SK-MEL-5 (cell line): ENCODE data around the gene CUEDC1. TPM values are rescaled to one million over a fixed set of nuclear protein-coding genes. Genes with fewer than 3 reads are reported as not detected.

Experiments
- DNase-seq: peaks from one replicate; pipeline ENCODE4 v3.0.0-alpha.2; 2016; ENCODE audit warnings: low read depth, low spot score
- in situ Hi-C: cut with HindIII; loops from 2 replicates; pipeline ENCODE4 v1.10.0; 2016; ENCODE audit warnings: low sequenced_read_pairs, high pct_unique_total_duplicates, low pct_unique_long_range_greater_than_20kb
- polyA plus RNA-seq, 2 experiments: library from polyadenylated mRNA; depleted of rRNA; stranded (reverse); fragments of >200 nt; gene quantifications; 2 replicates each; pipeline ENCODE4 v1.2.3, GENCODE V29; 2015
- total RNA-seq: library from RNA; depleted of rRNA; stranded (reverse); fragments of >200 nt; shearing (Covaris generic); gene quantifications from 2 replicates; pipeline ENCODE4 v1.2.3, GENCODE V29; 2014; rRNA removed

The CUEDC1 gene, protein sequence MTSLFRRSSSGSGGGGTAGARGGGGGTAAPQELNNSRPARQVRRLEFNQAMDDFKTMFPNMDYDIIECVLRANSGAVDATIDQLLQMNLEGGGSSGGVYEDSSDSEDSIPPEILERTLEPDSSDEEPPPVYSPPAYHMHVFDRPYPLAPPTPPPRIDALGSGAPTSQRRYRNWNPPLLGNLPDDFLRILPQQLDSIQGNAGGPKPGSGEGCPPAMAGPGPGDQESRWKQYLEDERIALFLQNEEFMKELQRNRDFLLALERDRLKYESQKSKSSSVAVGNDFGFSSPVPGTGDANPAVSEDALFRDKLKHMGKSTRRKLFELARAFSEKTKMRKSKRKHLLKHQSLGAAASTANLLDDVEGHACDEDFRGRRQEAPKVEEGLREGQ
- 10.4 and 14.6 TPM in 2 replicates for total RNA-seq
- 40.9 and 57.4 TPM in 2 replicates for polyA plus RNA-seq (2015; cell fraction: cytosol; rRNA removed)
- polyA plus RNA-seq (2015; cell fraction: nucleus; rRNA removed), result 442 and 572 TPM in 2 replicates

DNA sequence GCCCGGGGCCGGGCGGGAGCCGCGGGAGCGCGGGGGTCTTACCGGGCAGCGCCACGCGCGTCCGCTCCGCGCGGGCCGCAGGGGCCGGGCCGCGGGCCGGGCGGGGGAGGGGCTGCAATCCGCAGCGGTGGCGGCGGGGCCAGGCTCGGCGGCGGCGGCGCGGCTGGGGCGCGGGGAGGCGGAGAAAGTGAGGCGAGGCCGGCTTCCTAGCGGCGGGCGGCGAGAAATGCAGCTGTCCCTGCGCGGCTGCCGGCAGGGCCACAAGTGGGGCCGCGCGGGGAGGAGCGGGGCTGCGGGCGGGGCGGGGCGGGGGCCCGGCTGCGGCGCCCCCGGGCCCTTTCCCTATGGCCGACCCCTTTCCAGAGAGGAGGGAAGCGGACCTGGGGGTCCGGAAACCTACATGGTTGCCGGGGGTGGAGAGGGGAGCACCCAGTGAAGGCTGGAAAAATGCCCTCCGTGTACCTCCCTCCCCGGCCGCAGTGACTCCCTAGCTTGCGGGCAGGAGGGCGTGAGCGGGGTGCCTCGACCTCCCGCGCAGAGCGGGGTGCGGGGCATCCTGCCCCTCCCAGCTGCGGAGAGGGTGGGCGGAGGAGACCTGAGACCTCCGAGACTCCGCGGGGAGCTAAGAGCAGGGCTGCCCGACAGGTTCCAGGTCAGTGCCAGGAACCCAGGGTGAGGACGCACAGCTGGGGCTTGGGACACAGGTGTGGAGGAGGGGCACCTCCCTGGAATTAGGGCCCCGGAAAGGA lies at the start of gene CUEDC1:
Gene CUEDC1 (minus strand): TSS at position 230 of the 749 bp plus-strand sequence. CDS start 69,848 bp downstream, outside the sequence.
- DNase-seq, result peak; percentile 68
- in situ Hi-C loops, result no loop called here

DNA sequence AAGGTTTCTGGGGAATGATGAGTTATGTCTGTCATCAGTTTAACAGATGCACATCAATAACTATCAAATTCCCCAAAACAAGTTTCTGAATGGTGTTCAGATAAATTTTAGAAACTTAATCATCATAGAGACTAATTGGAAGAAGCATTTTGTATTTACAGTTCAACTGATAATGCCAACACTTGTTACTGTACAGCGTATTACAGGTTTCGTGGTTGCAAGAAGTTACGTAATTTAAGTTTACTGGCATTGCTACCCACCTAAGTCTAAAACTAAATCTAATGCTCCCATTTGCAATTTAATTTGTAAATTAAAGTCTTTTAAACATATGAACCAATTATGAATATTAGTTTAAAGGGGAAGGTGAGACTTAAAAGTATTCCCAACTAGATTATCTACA lies 48.8 kb upstream of the CUEDC1 start:
- in situ Hi-C loops, result no loop called here
- no peak for DNase-seq

DNA sequence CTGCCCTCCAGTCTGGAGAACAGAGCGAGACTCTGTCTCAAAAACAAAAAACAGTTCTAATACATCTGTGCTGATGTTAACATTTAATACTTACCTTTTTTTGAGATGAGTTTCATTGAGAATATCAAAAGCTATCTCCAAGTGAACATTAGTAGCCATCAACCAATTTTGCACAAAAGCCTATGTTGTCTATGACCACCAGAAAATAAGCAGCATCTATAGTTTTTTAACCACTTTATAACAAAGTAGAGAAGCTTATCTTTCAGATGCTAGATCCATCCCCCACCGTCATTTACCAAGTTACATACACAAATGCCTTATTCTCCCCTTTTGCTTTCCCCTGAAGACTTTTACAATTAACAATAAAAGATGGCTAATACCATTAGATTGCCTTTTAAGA lies 47.8 kb upstream of the CUEDC1 start:
- in situ Hi-C loops, result no loop called here
- DNase-seq, result no peak

DNA sequence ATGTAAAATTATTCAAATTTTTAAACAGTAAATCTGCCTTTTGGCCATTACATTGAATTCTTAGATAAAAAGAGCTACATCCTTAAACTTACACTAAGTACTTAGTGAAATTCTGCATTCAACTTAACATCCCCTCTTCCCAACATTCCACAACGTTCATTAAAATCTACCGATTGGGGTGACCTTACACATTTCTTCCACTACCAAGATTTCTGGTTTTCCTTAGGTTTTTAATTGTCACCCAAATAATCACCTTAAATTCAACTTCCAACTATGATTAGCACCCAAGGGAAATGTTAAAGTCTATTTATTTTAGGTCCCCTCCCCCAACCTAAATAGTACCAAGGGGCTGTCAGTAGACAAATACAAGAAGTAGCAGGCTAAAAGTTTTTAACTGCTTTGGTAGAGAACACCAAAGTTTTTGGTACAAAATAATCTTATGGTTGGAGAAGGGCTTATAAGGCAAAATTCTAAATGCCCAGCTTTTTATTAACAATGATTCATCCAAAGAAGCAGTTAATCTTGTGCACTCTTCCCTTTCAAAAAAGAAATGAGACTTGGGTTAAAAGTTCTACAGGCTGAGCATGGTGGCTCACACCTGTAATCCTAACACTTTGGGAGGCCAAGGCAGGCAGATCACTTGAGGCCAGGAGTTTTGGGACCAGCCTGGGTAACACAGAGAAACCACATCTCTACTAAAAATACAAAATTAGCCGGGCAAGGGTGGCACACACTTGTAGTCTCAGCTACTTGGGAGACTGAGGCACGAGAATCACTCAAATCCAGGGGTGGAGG lies 47.1 kb upstream of the CUEDC1 start:
- in situ Hi-C loops, result no loop called here
- DNase-seq, result no peak

DNA sequence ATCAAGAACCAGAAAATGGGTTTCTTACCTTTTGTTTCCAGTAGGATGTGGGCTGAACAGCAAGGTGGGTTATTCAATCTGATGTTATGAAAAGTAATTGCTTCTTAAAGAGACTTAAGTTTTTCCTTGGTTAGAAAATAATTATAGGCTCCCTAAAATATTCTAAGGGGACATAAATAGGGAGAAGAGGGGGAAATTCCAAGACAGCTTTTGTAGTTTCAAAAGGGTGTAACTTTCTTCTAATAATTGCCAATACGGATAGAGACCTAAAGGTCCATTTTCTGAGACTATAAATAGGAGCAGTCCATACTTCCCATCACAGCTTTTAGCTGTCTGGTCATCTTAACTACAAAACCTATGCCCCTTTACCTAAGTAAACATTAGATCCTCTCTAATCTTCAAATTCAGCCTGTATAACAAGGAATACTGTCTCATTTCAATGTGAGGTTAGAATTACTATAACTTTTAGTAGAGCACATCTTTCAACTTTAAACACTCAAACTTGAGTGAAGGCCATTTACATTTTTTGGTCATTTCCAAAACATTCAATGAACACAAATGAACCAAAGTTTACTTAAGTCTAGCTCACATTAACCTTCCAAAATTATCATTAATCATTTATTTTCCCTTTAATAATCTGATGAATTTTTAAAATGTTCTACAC lies 46.4 kb upstream of the CUEDC1 start:
- in situ Hi-C loops, result no loop called here
- DNase-seq, result no peak

DNA sequence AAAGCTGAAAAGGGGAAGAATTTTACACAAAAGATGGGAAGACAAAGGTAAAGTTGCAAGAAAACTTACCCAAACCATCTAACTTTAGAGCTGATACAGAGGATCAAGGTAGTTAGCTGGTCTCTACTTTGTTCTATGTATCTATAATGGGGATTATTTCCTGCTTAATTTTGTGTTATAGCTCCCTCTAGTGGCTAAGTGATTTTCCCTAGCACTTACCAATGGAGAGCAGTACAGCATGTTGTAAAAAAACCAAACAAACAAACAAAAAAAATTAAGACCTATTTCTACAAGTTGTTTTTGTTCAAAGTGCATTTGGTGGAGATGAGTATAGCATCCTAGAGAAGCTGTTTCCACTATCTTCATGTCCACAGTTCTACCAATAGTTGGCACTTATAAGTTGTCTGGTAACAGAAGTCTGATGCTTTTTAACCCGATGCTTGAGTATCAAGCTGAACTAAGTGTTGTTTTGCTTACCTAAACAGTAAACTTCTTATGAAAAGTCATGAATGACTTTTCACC lies 44.3 kb upstream of the CUEDC1 start:
- in situ Hi-C loops, result no loop called here
- peak; percentile 88 for DNase-seq

DNA sequence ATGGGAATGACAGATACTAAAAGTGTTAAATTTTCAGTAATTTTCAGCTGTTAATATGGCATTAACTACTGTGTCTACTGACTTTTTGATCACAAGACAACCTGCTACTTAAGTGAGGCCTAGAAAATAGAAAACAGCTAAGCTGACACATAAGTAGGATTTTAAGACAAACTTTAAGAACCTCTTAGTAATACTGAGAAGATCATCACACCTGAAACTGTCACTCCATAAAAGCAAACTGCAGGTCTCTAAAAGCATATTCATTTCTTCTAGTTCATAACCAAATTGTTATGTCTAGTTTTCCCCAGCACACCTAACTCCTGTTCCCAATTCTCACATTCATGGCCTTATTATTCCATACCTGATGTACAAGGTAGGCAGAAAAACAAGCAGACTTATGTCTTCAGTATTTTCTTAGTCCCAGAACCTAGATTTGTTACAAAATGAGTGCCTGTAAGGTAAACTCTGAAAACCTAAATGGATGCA lies 43.8 kb upstream of the CUEDC1 start:
- in situ Hi-C loops, result no loop called here
- DNase-seq, result no peak

DNA sequence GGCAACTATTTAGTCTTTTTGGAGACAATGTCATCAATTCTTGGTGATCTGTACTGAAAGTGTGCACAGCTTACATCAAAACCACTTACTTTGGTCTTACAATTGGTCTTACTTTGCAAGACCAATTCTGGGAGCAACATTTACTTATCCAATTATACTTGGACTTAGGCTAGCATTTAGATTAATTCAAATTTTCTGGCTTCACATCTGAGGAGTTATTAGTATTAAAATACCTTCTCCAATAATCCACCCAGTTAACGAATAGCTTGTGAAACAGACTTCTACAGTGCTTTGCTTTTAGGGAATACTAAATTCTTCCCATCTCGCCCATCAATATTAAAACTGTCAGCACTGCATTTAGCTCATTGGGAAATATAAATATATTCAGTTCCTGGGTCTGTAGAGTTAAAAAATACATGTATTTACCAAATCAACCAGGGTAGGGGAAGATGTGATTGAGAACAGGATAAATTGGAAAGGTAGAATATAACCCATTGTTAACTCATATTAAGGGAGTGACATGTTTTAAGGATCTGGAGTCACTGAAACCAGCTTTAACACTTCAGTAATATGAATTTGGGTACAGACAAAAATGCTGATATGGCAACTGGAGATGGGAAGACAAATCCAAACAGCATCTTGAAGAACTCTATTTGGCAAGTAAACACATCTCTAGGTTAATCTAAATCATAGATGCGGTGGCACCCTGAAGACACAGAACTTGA lies 42.0 kb upstream of the CUEDC1 start:
- in situ Hi-C loops, result no loop called here
- no peak for DNase-seq

DNA sequence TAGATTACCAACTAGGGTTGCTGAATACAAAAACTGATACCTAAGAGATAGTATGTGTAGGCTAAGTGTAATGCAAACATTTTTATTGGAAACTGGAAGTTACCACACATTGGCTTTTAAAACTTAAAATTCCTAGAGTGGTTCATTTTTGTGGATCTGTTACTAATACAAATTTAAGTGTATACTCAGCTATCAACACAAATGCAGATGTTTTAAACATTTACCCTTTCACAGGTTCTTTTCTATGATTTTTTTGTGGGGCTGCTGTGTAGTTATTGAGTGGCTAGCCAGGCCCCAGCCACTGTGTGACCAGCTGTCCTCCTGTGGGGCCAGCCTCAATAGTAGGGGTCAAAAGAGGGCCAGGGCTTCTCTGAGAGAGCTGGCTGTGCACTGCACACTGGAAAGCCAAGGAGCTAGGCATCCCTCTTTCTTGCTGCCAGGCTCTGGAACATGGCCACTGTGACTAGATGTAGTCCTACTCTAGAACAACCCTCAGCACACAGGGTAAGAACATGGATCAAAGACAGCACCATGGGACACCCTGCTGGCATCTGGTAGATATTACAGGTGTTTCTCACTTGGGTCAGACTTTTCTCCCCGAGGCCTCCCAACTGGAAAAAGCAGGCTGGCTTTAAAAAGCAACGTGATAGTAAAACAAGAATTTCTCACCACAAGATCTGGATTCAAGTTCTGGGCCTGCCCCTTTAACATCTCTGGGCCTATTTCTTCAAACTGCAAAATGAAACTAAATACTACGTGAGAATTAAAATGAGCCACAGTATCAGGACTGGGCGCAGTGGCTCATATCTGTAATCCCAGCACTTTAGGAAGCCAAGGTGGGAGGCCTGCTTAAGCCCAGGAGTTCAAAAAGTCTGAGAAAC lies 40.1 kb upstream of the CUEDC1 start:
- peak; percentile 89 for DNase-seq
- in situ Hi-C loops, result no loop called here

DNA sequence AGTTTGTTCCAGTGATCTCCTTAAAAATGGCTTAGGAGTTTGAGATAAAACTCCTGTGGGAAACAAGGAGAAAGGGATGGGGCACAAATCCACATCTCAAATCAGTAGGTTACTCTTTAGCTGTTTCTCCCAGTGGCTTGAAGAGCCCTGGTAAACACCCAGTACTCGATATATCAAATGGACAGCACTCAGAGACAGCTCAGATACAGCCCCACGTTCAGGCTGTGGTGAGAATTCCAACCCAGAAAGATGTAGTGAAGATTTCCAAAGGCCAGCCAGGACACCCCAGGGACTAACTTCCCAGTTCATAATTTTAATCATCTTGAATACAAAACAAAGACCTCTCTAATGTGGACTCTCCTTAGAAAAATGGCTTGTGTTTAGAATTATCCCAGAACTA lies 39.2 kb upstream of the CUEDC1 start:
- in situ Hi-C loops, result no loop called here
- no peak for DNase-seq

DNA sequence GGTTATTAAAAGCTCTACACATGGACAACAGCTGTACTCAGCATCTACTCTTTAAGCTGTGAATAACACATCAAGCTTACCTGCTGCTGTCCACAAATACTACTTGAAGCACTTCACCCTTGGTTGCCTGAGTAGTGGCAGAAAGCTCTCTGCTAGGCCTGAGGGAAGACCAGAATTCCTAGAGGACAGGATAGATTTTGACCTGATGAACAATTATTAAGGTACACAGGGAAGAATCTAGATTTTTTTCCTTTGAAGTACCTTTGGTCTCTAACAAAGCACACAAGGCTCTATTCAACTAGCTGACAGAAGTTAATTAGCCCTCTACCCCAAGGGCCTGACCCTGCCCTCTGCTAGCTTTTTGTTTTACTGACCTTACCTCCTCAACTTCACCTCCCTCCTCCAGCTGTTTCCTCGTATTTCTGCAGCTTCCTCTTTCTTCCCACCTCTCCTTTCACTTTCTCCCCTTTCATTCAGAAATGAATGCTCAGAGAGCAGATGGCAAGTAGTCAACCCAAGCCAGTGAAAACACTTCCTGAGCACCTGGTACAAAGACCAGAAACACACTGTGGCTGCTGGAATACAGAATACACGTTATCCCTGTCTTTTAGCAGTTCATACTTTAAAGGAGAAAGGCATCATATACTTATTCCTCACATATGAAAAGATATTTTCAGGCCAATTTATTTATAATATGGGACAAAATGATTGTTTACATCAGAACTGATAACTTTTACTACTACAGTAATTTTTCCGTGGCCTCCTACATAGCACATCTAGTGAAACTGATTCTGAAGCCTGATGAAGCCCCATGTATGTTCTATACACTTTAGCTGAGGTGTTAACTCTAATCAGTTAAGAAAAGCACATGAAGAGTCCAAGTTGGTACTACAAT lies 38.5 kb upstream of the CUEDC1 start:
- DNase-seq, result no peak
- in situ Hi-C loops, result no loop called here

DNA sequence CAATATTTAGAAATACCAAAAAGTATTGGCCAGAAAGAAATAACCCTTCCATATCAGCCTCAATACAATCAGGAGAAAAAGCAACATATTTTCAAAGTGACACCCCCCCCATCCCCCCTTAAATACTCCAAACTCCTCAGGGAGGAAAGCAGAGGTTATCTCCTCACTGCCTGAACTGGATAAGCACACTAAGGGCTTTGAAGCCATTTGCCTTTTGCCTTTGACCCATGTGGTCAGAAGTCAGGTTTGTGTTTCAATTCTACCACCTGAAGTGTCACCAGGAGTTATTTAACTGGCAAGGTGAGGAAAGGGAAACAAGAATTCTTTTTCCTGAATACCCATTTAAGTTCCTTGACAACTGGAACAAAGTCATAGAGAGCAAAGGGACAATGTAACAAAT lies 36.3 kb upstream of the CUEDC1 start:
- no peak for DNase-seq
- in situ Hi-C loops, result no loop called here

DNA sequence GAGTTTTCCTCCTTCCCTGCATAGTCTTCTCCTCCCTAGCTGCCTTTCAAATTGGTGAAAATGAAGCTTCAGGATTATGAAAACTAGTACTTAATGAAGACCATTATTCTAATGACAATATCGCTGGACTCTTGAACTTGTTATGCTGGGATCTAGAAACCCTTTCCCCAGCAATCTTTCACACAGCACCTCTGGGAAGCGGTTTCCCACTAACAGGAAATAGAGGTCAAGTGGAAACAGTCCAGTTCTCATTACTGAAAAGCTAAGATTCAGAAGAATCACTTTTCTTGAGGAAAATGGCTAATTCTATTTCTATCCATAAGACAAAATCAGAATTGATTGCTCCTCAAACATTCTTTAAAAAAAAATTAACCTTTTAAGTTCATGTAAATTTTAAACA lies 34.8 kb upstream of the CUEDC1 start:
- in situ Hi-C loops, result no loop called here
- DNase-seq, result no peak

DNA sequence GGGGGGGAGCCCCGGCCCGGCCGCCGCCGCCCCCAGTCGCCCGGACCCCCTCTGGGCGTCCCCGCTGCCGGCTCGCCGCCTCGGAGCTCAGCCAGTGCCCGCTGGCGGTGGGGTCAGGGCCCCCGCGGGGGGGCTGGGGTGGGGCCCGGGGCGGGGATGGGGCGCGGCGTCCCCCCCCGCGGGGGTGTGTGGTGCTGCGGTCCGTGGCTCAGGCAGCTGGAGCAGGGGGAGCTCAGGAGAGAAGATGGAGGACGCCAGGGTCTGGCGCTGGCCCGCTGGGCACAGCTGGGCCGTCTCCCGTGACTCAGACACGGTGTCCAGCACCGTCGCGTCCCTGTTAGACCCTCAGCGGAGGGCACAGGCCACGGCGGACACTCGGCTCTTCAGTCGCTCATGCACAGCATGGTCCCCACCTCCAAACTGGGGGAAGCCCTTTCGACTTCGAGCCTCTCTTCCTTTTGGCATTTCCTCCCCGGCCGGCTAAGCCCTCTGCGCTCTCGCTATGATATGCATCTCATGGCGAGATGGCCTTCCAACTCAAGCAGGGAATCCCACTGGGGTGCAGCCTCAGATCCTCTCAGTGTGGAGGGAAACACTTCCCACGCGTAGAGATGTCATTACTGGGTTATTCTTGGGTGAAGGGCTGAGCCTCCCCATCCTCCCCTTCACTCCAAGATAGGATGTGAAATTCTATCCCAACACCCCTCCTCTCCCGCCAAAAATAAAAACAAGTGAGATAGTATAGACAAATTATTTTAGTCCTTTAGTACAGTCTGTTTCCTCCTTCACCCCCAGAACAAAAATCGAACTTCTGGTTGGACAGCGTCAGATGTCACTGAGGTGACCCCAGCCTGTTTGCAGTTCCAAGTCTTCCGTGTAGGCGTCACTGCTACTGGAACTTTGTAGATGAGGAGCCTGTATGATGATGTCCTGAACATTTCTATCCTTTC lies 33.4 kb upstream of the CUEDC1 start:
- peak; percentile 64 for DNase-seq
- in situ Hi-C loops, result no loop called here
